GM21717 (cell line): ENCODE data around the gene TSPAN19.
"Not testable (repeated sequence)": the region's sequence is repeated elsewhere in the genome, so short reads cannot be mapped to it uniquely, and the experiment has no call there.

ENCODE experiments used
- ATAC-seq: cut with Tn5 transposase; IDR thresholded peaks from one replicate; pipeline ENCODE4 v1.9.1; 2021; ENCODE audit warnings: mild to moderate bottlenecking, moderate library complexity; ENCODE audit not compliant: unreplicated experiment

Gene TSPAN19

GRCh38 chr12:85036234-85036707 is at the start of gene TSPAN19, which contains the start of gene LRRIQ1:
Gene TSPAN19, minus strand, starts transcription at chr12:85036277. Its CDS starts 6,331 bp downstream, at chr12:85029946.
Gene LRRIQ1, plus strand, starts transcription at chr12:85036351. Its CDS starts 1,826 bp downstream, at chr12:85038177.
- peak; percentile 98 for ATAC-seq

GRCh38 chr12:85085066-85085465 is 49.0 kb upstream of the TSPAN19 start:
- no peak for ATAC-seq

- peak; percentile 90 for ATAC-seq
Observed at GRCh38 chr12:85076688-85077430, 40.8 kb upstream of the TSPAN19 start.

- no peak for ATAC-seq
Observed at GRCh38 chr12:85072826-85073225, 36.7 kb upstream of the TSPAN19 start.

GRCh38 chr12:85065837-85066482 is 29.9 kb upstream of the TSPAN19 start:
- ATAC-seq: no peak

GRCh38 chr12:85060916-85061315 is 24.8 kb upstream of the TSPAN19 start:
- ATAC-seq: no peak

GRCh38 chr12:85059594-85059993 is 23.5 kb upstream of the TSPAN19 start:
- no peak for ATAC-seq

- ATAC-seq: peak; percentile 61
Observed at GRCh38 chr12:85058339-85058738, 22.3 kb upstream of the TSPAN19 start.

GRCh38 chr12:85057370-85057963 is 21.4 kb upstream of the TSPAN19 start:
- peak; percentile 83 for ATAC-seq

- ATAC-seq: no peak
Observed at GRCh38 chr12:85043829-85044228, 7.8 kb upstream of the TSPAN19 start.

GRCh38 chr12:85041395-85041794 is 5.3 kb upstream of the TSPAN19 start:
- ATAC-seq: no peak

- ATAC-seq: no peak
Observed at GRCh38 chr12:85036733-85037132, 656 bp upstream of the TSPAN19 start.

- ATAC-seq: no peak
Observed at GRCh38 chr12:85029456-85029855, 6.6 kb downstream of the TSPAN19 start.

GRCh38 chr12:85018098-85018497 is 18.0 kb downstream of the TSPAN19 start:
- no peak for ATAC-seq

- no peak for ATAC-seq
Observed at GRCh38 chr12:85017618-85018017, 18.5 kb downstream of the TSPAN19 start.

GRCh38 chr12:85017133-85017532 is 18.9 kb downstream of the TSPAN19 start:
- no peak for ATAC-seq

- ATAC-seq: no peak
Observed at GRCh38 chr12:85016413-85016812, 19.7 kb downstream of the TSPAN19 start.

- no peak for ATAC-seq
Observed at GRCh38 chr12:85007836-85008235, 28.2 kb downstream of the TSPAN19 start.

- no peak for ATAC-seq
Observed at GRCh38 chr12:85006206-85006605, 29.9 kb downstream of the TSPAN19 start.

- ATAC-seq: no peak
Observed at GRCh38 chr12:85005615-85006014, 30.5 kb downstream of the TSPAN19 start.

- ATAC-seq: not testable (repeated sequence)
Observed at GRCh38 chr12:85005047-85005446, 31.0 kb downstream of the TSPAN19 start.

GRCh38 chr12:85004204-85004603 is 31.9 kb downstream of the TSPAN19 start:
- no peak for ATAC-seq
